ENCODE measurements around the gene CPEB3. TPM values are rescaled to one million over a fixed set of nuclear protein-coding genes. Genes with fewer than 3 reads are reported as not detected.

CPEB3 gene
- total RNA-seq, 1 experiment from 2014 or later = 1.0 TPM

DNA sequence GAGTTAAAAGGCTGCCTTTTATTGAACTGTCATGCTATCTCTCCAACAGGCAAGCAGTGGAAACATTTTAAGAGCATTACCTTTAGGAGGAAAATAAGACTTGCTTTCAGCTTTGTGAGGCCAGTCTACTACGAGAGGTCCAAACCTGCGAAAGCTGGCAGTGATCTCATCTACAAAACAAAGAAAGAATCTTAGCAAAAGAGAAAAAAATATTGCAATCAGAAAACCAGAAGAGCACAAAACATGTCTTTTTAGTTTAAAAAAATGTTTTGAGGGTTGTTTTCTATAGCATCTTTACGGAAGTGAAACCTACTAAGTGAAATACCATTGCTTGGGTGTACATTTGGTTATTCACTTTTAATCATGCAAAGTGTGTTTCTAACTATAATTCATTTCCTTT lies 147.9 kb downstream of the CPEB3 start:
- no peaks in the 10 kb centered on the region for H3K79me2 ChIP-seq (ENCODE audit: insufficient read depth, low read length)
- no peak overlapping the region for H2BK15ac ChIP-seq (ENCODE audit: low read depth, low read length)
- H3K56ac ChIP-seq (ENCODE audit: insufficient read length, low read depth, low read length) = no peak overlapping the region
- H4K8ac ChIP-seq (replicated peaks; ENCODE audit: insufficient read length, low read depth, low read length) = no peak overlapping the region
- Mint-ChIP-seq H3K27ac (no peak overlapping the region), H3K4me3 (no peak overlapping the region), H3K27me3 (ENCODE audit: low read depth) (no peaks in the 10 kb centered on the region), H3K36me3 (ENCODE audit: insufficient read depth in 1 of 3, low read depth in 3 of 3) (peaks cover 0 to 2% (median 0%) of the 10 kb centered on the region in 3 experiments; a peak in 3 of 7 replicates), H3K9me3 (peaks cover 3 to 4% of the 10 kb centered on the region in 2 experiments; a peak in 1 of 5 replicates), H3K4me1 (peaks cover 3 to 6% of the 10 kb centered on the region in 2 experiments; a peak in 3 of 4 replicates)
- no peaks in the 10 kb centered on the region for H3K79me1 ChIP-seq (ENCODE audit: insufficient read depth, low read depth, low read length, poor library complexity, severe bottlenecking)
- H2AK5ac ChIP-seq (ENCODE audit: insufficient read length, low read length) = no peak overlapping the region
- no peak overlapping the region for H3K14ac ChIP-seq (ENCODE audit: insufficient read depth, low read length)
- H2BK12ac ChIP-seq (ENCODE audit: insufficient read length, low read depth, low read length) = no peak overlapping the region
- no peaks in the 10 kb centered on the region for H3K23me2 ChIP-seq (ENCODE audit: insufficient read length, low read depth, low read length, poor library complexity, severe bottlenecking)
- H4K20me1 ChIP-seq (ENCODE audit: control insufficient read depth, insufficient read depth, insufficient read length) = no peaks in the 10 kb centered on the region
- no peaks in the 10 kb centered on the region for H3K9me3 ChIP-seq (ENCODE audit: control insufficient read depth, low read depth, low read length)
- no peak overlapping the region for H3K23ac ChIP-seq (ENCODE audit: insufficient read length, low read depth, low read length)
- H3K27me3 ChIP-seq (ENCODE audit: insufficient read depth, low read length) = no peaks in the 10 kb centered on the region
- H2BK20ac ChIP-seq (ENCODE audit: low read depth, low read length, poor library complexity, severe bottlenecking) = no peak overlapping the region
- no peak for DNase-seq
- H3K9ac ChIP-seq (ENCODE audit: extremely low read depth, insufficient read length, low read length) = no peak overlapping the region
- no CpG with 5 or more reads among the region's 3 CpGs for WGBS (ENCODE audit: extremely low coverage, insufficient read length, low lambda C conversion rate)
- no peak overlapping the region for H3K4ac ChIP-seq (ENCODE audit: low read depth, low read length)
- no peak overlapping the region for H4K91ac ChIP-seq (ENCODE audit: insufficient read length, low read depth, low read length)
- TF ChIP-seq, protein P1, sequence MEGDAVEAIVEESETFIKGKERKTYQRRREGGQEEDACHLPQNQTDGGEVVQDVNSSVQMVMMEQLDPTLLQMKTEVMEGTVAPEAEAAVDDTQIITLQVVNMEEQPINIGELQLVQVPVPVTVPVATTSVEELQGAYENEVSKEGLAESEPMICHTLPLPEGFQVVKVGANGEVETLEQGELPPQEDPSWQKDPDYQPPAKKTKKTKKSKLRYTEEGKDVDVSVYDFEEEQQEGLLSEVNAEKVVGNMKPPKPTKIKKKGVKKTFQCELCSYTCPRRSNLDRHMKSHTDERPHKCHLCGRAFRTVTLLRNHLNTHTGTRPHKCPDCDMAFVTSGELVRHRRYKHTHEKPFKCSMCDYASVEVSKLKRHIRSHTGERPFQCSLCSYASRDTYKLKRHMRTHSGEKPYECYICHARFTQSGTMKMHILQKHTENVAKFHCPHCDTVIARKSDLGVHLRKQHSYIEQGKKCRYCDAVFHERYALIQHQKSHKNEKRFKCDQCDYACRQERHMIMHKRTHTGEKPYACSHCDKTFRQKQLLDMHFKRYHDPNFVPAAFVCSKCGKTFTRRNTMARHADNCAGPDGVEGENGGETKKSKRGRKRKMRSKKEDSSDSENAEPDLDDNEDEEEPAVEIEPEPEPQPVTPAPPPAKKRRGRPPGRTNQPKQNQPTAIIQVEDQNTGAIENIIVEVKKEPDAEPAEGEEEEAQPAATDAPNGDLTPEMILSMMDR (conservative IDR thresholded peaks at IDR 0.05) = no peak
- H3K18ac ChIP-seq (ENCODE audit: insufficient read length, low read depth, low read length) = no peak overlapping the region
- H3T11ph ChIP-seq (ENCODE audit: low read length) = no peak overlapping the region
- no peak overlapping the region for H2AFZ ChIP-seq (ENCODE audit: low read length)
- H3K4me1 ChIP-seq (ENCODE audit: insufficient read depth, low read length) = no peaks in the 10 kb centered on the region
- no peak overlapping the region for H2BK120ac ChIP-seq (ENCODE audit: low read depth, low read length, poor library complexity, severe bottlenecking)
- no peak overlapping the region for H4K5ac ChIP-seq (ENCODE audit: insufficient read length, low read depth, low read length)
- H3K27ac ChIP-seq (ENCODE audit: insufficient read length, low read depth, low read length) = no peak overlapping the region
- no peak overlapping the region for H3K4me2 ChIP-seq (ENCODE audit: insufficient read depth, insufficient read length, low read length)
- no peak overlapping the region for H2BK5ac ChIP-seq (ENCODE audit: insufficient read length, low read length)
